WTC11 (cell line): ENCODE measurements around the gene CATSPERZ. TPM values are rescaled to one million over a fixed set of nuclear protein-coding genes. Genes with fewer than 3 reads are reported as not detected.

Experiments
- ATAC-seq: fragments of 200-7000 bp; cut with Tn5 transposase; 2 replicates; pipeline ENCODE4 v1.10.0; 2021; ENCODE audit warnings: mild to moderate bottlenecking, moderate library complexity
- CTCF ChIA-PET: fragments of 300-600 bp; sonication (Branson Sonifier 250); formaldehyde crosslinking; loops from one replicate; lab custom pipeline; 2021; ENCODE audit warnings: antibody characterized with exemption; lab: Charles Lee
- POLR2A ChIA-PET: fragments of 350-600 bp; sonication (Branson Sonifier 250); formaldehyde crosslinking; loops from one replicate; lab custom pipeline; 2021; ENCODE audit warnings: antibody characterized with exemption; lab: Charles Lee
- DNase-seq: peaks from one replicate; pipeline ENCODE4 v3.0.0; 2021; ENCODE audit warnings: low spot score
- H3K27ac Mint-ChIP-seq: 2 replicates; pipeline ENCODE4 v1.8.0; 2021; ENCODE audit warnings: mixed read lengths
- H3K27me3 Mint-ChIP-seq: 2 replicates; pipeline ENCODE4 v1.8.0; 2021; ENCODE audit warnings: low read depth, mild to moderate bottlenecking, moderate library complexity, mixed read lengths
- H3K36me3 Mint-ChIP-seq: 2 replicates; pipeline ENCODE4 v1.8.0; 2021; ENCODE audit warnings: mixed read lengths
- H3K4me1 Mint-ChIP-seq: 2 replicates; pipeline ENCODE4 v1.8.0; 2022; ENCODE audit warnings: mixed read lengths
- H3K4me3 Mint-ChIP-seq: 2 replicates; pipeline ENCODE4 v1.8.0; 2021; ENCODE audit warnings: mild to moderate bottlenecking, moderate library complexity, mixed read lengths
- H3K9me3 Mint-ChIP-seq: 2 replicates; pipeline ENCODE4 v1.8.0; 2021; ENCODE audit warnings: mixed read lengths
- ATF1 ChIP-seq: sonication (generic); formaldehyde crosslinking; IDR thresholded peaks from 2 replicates; pipeline ENCODE4 v1.8.1; 2023; ENCODE audit warnings: mild to moderate bottlenecking, moderate library complexity, missing genetic modification reagents
- FOXP4 ChIP-seq: sonication (generic); formaldehyde crosslinking; IDR thresholded peaks from 2 replicates; pipeline ENCODE4 v1.8.0; 2022; ENCODE audit warnings: mild to moderate bottlenecking, missing genetic modification reagents
- GRHL2 ChIP-seq: fragments of 250-450 bp; sonication (Bioruptor Pico); IDR thresholded peaks from 2 replicates; pipeline ENCODE4 v1.8.0; 2022; ENCODE audit warnings: mild to moderate bottlenecking, moderate library complexity; ENCODE audit not compliant: insufficient replicate concordance, severe bottlenecking
- HMGA2 ChIP-seq: fragments of 250-450 bp; sonication (Bioruptor Pico); IDR thresholded peaks from 2 replicates; pipeline ENCODE4 v1.4.0; 2021; ENCODE audit warnings: mild to moderate bottlenecking, moderate library complexity
- NR2C2 ChIP-seq: sonication (generic); formaldehyde crosslinking; IDR thresholded peaks from 2 replicates; pipeline ENCODE4 v1.8.0; 2022; ENCODE audit warnings: mild to moderate bottlenecking, missing genetic modification reagents
- PRDM15 ChIP-seq: sonication (generic); formaldehyde crosslinking; IDR thresholded peaks from 2 replicates; pipeline ENCODE4 v1.8.0; 2022; ENCODE audit warnings: missing genetic modification reagents
- TCF7 ChIP-seq: sonication (generic); formaldehyde crosslinking; IDR thresholded peaks from 2 replicates; pipeline ENCODE4 v1.8.0; 2022; ENCODE audit warnings: mild to moderate bottlenecking, low read depth, missing genetic modification reagents, moderate library complexity
- TEAD1 ChIP-seq: sonication (generic); formaldehyde crosslinking; IDR thresholded peaks from 2 replicates; pipeline ENCODE4 v1.8.0; 2022; ENCODE audit warnings: mild to moderate bottlenecking, missing genetic modification reagents
- ZMAT4 ChIP-seq: fragments of 250-450 bp; sonication (Bioruptor Pico); IDR thresholded peaks from 2 replicates; pipeline ENCODE4 v1.9.0; 2021; ENCODE audit warnings: mild to moderate bottlenecking
- ZNF219 ChIP-seq: sonication (generic); formaldehyde crosslinking; IDR thresholded peaks from 2 replicates; pipeline ENCODE4 v1.8.0; 2023; ENCODE audit warnings: missing genetic modification reagents, mild to moderate bottlenecking, borderline replicate concordance
- ZNF423 ChIP-seq: fragments of 250-450 bp; sonication (Bioruptor Pico); IDR thresholded peaks from 2 replicates; pipeline ENCODE4 v2.1.2; 2022; ENCODE audit warnings: mild to moderate bottlenecking, moderate library complexity
- ZNF512 ChIP-seq: sonication (generic); formaldehyde crosslinking; IDR thresholded peaks from 2 replicates; pipeline ENCODE4 v1.8.1; 2022; ENCODE audit warnings: missing genetic modification reagents, borderline replicate concordance
- total RNA-seq: library from RNA; stranded (reverse); gene quantifications from 3 replicates; pipeline ENCODE4 v1.2.3, GENCODE V29; 2021
- TF ChIP-seq, protein P1 (sequence below): fragments of 200-600 bp; IDR thresholded peaks from 2 replicates; pipeline ENCODE4 v1.8.0; 2022; ENCODE audit warnings: antibody characterized with exemption
- TF ChIP-seq, protein P2 (sequence below): fragments of 250-450 bp; sonication (Bioruptor Pico); conservative IDR thresholded peaks from 2 replicates; pipeline ENCODE4 v1.9.0; 2021; ENCODE audit warnings: mild to moderate bottlenecking
- TF ChIP-seq, protein P3 (sequence below): sonication (generic); formaldehyde crosslinking; IDR thresholded peaks from 2 replicates; pipeline ENCODE4 v1.8.0; 2023; ENCODE audit warnings: missing genetic modification reagents, mild to moderate bottlenecking, borderline replicate concordance

Gene CATSPERZ
- total RNA-seq, 1 experiment from 2014 or later, result 2.5 TPM

- Mint-ChIP-seq H3K27ac (no peak overlapping the region; the same call in 1 of the 2 replicates), H3K27me3 (peaks cover 27% of the 10 kb centered on the region), H3K4me3 (peak overlapping the region; percentile 76), H3K36me3 (peaks cover 11% of the 10 kb centered on the region), H3K9me3 (no peaks in the 10 kb centered on the region), H3K4me1 (peaks cover 12% of the 10 kb centered on the region)
- no peak for TF ChIP-seq ZNF512 (CRISPR knock-in tag)
- TF ChIP-seq, protein P1, sequence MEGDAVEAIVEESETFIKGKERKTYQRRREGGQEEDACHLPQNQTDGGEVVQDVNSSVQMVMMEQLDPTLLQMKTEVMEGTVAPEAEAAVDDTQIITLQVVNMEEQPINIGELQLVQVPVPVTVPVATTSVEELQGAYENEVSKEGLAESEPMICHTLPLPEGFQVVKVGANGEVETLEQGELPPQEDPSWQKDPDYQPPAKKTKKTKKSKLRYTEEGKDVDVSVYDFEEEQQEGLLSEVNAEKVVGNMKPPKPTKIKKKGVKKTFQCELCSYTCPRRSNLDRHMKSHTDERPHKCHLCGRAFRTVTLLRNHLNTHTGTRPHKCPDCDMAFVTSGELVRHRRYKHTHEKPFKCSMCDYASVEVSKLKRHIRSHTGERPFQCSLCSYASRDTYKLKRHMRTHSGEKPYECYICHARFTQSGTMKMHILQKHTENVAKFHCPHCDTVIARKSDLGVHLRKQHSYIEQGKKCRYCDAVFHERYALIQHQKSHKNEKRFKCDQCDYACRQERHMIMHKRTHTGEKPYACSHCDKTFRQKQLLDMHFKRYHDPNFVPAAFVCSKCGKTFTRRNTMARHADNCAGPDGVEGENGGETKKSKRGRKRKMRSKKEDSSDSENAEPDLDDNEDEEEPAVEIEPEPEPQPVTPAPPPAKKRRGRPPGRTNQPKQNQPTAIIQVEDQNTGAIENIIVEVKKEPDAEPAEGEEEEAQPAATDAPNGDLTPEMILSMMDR, result no peak
- no peak for TF ChIP-seq PRDM15
- no peak for TF ChIP-seq NR2C2 (CRISPR knock-in tag)
- TF ChIP-seq TEAD1 (CRISPR knock-in tag), result no peak
- no peak for TF ChIP-seq GRHL2 (CRISPR knock-in tag)
- TF ChIP-seq ATF1 (CRISPR knock-in tag), result no peak
- TF ChIP-seq ZNF219, result no peak
- TF ChIP-seq TCF7 (CRISPR knock-in tag), result no peak
- TF ChIP-seq, protein P2, sequence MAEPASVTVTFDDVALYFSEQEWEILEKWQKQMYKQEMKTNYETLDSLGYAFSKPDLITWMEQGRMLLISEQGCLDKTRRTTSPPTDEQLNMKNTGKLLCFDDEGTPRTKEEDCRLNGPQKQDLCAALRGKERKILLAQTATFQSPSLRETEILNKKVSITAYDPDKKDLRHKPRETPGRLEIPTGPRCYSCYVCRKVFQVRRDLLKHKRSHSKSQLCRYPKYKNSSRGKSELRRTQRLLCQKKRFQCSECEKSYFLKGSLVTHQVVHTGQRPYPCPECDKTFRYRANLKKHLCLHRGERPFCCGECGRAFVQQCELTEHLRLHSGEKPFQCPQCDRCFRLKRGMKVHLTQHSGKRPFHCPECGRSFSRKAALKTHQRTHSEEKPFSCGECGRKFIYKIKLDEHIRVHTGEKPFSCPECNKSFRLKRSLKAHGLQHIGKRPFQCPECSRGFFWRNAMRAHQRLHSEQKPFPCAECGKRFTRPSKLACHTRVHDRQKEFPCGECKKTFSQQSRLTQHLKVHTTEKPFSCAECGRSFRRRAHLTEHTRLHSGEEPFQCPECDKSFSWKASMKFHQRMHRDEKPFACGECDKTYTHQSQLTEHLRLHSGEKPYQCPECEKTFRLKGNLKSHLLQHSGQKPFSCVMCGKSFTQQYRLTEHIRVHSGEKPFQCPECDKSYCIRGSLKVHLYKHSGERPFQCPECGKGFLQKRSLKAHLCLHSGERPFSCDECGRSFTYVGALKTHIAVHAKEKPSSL, result no peak
- TF ChIP-seq, protein P3, sequence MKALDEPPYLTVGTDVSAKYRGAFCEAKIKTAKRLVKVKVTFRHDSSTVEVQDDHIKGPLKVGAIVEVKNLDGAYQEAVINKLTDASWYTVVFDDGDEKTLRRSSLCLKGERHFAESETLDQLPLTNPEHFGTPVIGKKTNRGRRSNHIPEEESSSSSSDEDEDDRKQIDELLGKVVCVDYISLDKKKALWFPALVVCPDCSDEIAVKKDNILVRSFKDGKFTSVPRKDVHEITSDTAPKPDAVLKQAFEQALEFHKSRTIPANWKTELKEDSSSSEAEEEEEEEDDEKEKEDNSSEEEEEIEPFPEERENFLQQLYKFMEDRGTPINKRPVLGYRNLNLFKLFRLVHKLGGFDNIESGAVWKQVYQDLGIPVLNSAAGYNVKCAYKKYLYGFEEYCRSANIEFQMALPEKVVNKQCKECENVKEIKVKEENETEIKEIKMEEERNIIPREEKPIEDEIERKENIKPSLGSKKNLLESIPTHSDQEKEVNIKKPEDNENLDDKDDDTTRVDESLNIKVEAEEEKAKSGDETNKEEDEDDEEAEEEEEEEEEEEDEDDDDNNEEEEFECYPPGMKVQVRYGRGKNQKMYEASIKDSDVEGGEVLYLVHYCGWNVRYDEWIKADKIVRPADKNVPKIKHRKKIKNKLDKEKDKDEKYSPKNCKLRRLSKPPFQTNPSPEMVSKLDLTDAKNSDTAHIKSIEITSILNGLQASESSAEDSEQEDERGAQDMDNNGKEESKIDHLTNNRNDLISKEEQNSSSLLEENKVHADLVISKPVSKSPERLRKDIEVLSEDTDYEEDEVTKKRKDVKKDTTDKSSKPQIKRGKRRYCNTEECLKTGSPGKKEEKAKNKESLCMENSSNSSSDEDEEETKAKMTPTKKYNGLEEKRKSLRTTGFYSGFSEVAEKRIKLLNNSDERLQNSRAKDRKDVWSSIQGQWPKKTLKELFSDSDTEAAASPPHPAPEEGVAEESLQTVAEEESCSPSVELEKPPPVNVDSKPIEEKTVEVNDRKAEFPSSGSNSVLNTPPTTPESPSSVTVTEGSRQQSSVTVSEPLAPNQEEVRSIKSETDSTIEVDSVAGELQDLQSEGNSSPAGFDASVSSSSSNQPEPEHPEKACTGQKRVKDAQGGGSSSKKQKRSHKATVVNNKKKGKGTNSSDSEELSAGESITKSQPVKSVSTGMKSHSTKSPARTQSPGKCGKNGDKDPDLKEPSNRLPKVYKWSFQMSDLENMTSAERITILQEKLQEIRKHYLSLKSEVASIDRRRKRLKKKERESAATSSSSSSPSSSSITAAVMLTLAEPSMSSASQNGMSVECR (CRISPR knock-in tag), result no peak; the same call in 1 of the 2 replicates
- no peak for TF ChIP-seq FOXP4
- no peak for TF ChIP-seq ZNF423
- TF ChIP-seq HMGA2 (CRISPR knock-in tag), result no peak
- TF ChIP-seq ZMAT4, result no peak
- ChIA-PET CTCF (interaction anchor here (0.9 to 12.5 kb wide), 4 partner anchors 15 to 69 kb away, joined by 4 to 151 read pairs (median 16); partner anchors contain the start of genes ESRRA, PRDX5 and TRMT112), POLR2A (interaction anchor here (2.3 kb wide), 1 partner anchor 16 kb away, joined by 7 read pairs; no protein-coding TSS in a partner anchor)
- DNase-seq (no peak), ATAC-seq (no peak)
Measured at GRCh38 chr11:64285885-64286800, 14.0 kb upstream of the CATSPERZ start.
